ENCODE data around the gene AIP.

AIP gene

GRCh38 chr11:67468759-67469507, 13.9 kb upstream of the AIP start, which contains the start of gene TMEM134 (continued):
- TF ChIP-seq MEIS1 (CRISPR knock-in tag; IDR thresholded peaks at IDR 0.05; ENCODE audit: borderline replicate concordance) (no peak), ZNF174 (tag by site-specific recombination; IDR thresholded peaks at IDR 0.05) (no peak), ZNF133 (tag by site-specific recombination; IDR thresholded peaks at IDR 0.05) (no peak), SETDB1 (IDR thresholded peaks at IDR 0.05; ENCODE audit: insufficient read length, low read length) (no peak), GLI2 (tag by site-specific recombination; IDR thresholded peaks at IDR 0.05; ENCODE audit: borderline replicate concordance, low read depth) (no peak), ZNF184 (tag by site-specific recombination; IDR thresholded peaks at IDR 0.05) (no peak), ZNF155 (tag by site-specific recombination; IDR thresholded peaks at IDR 0.05) (no peak), ZNF280C (tag by site-specific recombination; IDR thresholded peaks at IDR 0.05) (no peak), ZNF621 (tag by site-specific recombination; IDR thresholded peaks at IDR 0.05) (no peak), SP3 (tag by site-specific recombination; IDR thresholded peaks at IDR 0.05) (peak; percentile 80), PRDM1 (tag by site-specific recombination; IDR thresholded peaks at IDR 0.05) (no peak), ZFP37 (tag by site-specific recombination; IDR thresholded peaks at IDR 0.05) (no peak), TRIM28 (IDR thresholded peaks at IDR 0.05; ENCODE audit: borderline replicate concordance, low read length) (no peak), ZNF571 (tag by site-specific recombination; IDR thresholded peaks at IDR 0.05) (no peak), ZSCAN18 (tag by site-specific recombination; IDR thresholded peaks at IDR 0.05) (no peak), ZBTB17 (tag by site-specific recombination; IDR thresholded peaks at IDR 0.05) (peak; percentile 77), ZNF544 (tag by site-specific recombination; IDR thresholded peaks at IDR 0.05) (no peak), ZNF501 (tag by site-specific recombination; IDR thresholded peaks at IDR 0.05) (0 out of 2 replicates have a peak, but pooled peaks have one; percentile 38), ZNF707 (tag by site-specific recombination; IDR thresholded peaks at IDR 0.05) (no peak), ZNF19 (tag by site-specific recombination; IDR thresholded peaks at IDR 0.05; ENCODE audit: low read depth) (no peak), ZBTB26 (tag by site-specific recombination; optimal IDR thresholded peaks at IDR 0.05) (peak; percentile 83), ZNF776 (tag by site-specific recombination; IDR thresholded peaks at IDR 0.05; ENCODE audit: borderline replicate concordance) (no peak), ZNF664 (tag by site-specific recombination; IDR thresholded peaks at IDR 0.05) (no peak), KLF8 (tag by site-specific recombination; IDR thresholded peaks at IDR 0.05) (peak; percentile 60; the same call in 1 of the 2 replicates), ZNF560 (tag by site-specific recombination; IDR thresholded peaks at IDR 0.05; ENCODE audit: borderline replicate concordance) (no peak), KLF7 (tag by site-specific recombination; IDR thresholded peaks at IDR 0.05; ENCODE audit: borderline replicate concordance) (no peak), OVOL3 (tag by site-specific recombination; IDR thresholded peaks at IDR 0.05) (no peak), ZNF146 (tag by site-specific recombination; IDR thresholded peaks at IDR 0.05) (no peak), ZNF426 (tag by site-specific recombination; IDR thresholded peaks at IDR 0.05) (no peak), ZNF302 (tag by site-specific recombination; IDR thresholded peaks at IDR 0.05; ENCODE audit: low read depth) (no peak), ZFP41 (tag by site-specific recombination; IDR thresholded peaks at IDR 0.05; ENCODE audit: borderline replicate concordance) (no peak), HOXA7 (CRISPR knock-in tag; IDR thresholded peaks at IDR 0.05; ENCODE audit: borderline replicate concordance) (no peak), INSM2 (tag by site-specific recombination; IDR thresholded peaks at IDR 0.05) (no peak), ZNF18 (tag by site-specific recombination; IDR thresholded peaks at IDR 0.05) (no peak)

Data from HEK293 (cell line).